A673 (cell line): Measurements from ENCODE around the gene KRTAP5-2. TPM values are rescaled to one million over a fixed set of nuclear protein-coding genes. Genes with fewer than 3 reads are reported as not detected.

Source experiments
- BruUV-seq: library from RNA; stranded (reverse); fragments of 400-500 nt; replicated peaks from 2 replicates; lab custom pipeline; 2021; lab: Mats Ljungman, UMichigan
- CTCF ChIA-PET: fragments of 300-600 bp; sonication (Branson Sonifier 250); formaldehyde crosslinking; loops from one replicate; lab custom pipeline; 2022; ENCODE audit warnings: antibody characterized with exemption; lab: Charles Lee
- POLR2A ChIA-PET: fragments of 300-600 bp; sonication (Branson Sonifier 250); formaldehyde crosslinking; loops from one replicate; lab custom pipeline; 2022; ENCODE audit warnings: antibody characterized with exemption; ENCODE audit not compliant: low non-redundant PET; lab: Charles Lee
- DNase-seq: peaks from one replicate; pipeline ENCODE4 v3.0.0-alpha.2; 2015; ENCODE audit warnings: low spot score
- H3K27ac ChIP-seq: fragments of 200-600 bp; sonication (generic); 2 replicates; pipeline ENCODE4 v1.5.1; 2016; ENCODE audit warnings: mixed run types, low read depth, mild to moderate bottlenecking, mixed read lengths, antibody characterized with exemption, low read length; ENCODE audit not compliant: poor library complexity, severe bottlenecking
- H3K27me3 ChIP-seq: fragments of 200-600 bp; sonication (generic); replicated peaks from 2 replicates; pipeline ENCODE4 v1.6.1; 2017; ENCODE audit warnings: mixed run types, low read depth, mild to moderate bottlenecking, mixed read lengths, antibody characterized with exemption, low read length; ENCODE audit not compliant: insufficient read depth, poor library complexity
- H3K36me3 ChIP-seq: fragments of 200-600 bp; sonication (generic); 2 replicates; pipeline ENCODE4 v1.6.1; 2016; ENCODE audit warnings: mixed run types, mild to moderate bottlenecking, mixed read lengths, antibody characterized with exemption, low read length; ENCODE audit not compliant: insufficient read depth, poor library complexity, severe bottlenecking
- H3K4me1 ChIP-seq: fragments of 200-600 bp; sonication (generic); 2 replicates; pipeline ENCODE4 v1.6.1; 2017; ENCODE audit warnings: mixed run types, mild to moderate bottlenecking, mixed read lengths, antibody characterized with exemption, low read length; ENCODE audit not compliant: insufficient read depth, poor library complexity, severe bottlenecking
- H3K4me3 ChIP-seq: fragments of 200-600 bp; sonication (generic); 2 replicates; pipeline ENCODE4 v1.5.1; 2016; ENCODE audit warnings: low read depth, mixed run types, mild to moderate bottlenecking, mixed read lengths, low read length; ENCODE audit not compliant: poor library complexity, severe bottlenecking
- H3K9me3 ChIP-seq: fragments of 200-600 bp; sonication (generic); 2 replicates; pipeline ENCODE4 v1.6.1; 2016; ENCODE audit warnings: mixed run types, low read depth, mild to moderate bottlenecking, mixed read lengths, antibody characterized with exemption, low read length; ENCODE audit not compliant: poor library complexity, severe bottlenecking
- CTCF ChIP-seq: fragments of 300-800, 200-600 bp; sonication (generic); conservative IDR thresholded peaks from 2 replicates; pipeline ENCODE4 v1.5.1; 2017; ENCODE audit warnings: low read depth, mild to moderate bottlenecking, antibody characterized with exemption, low read length, moderate library complexity, mixed read lengths
- EZH2 ChIP-seq: fragments of 200-600 bp; sonication (generic); IDR thresholded peaks from 2 replicates; pipeline ENCODE4 v1.6.1; 2017; ENCODE audit warnings: borderline replicate concordance, low read depth, mild to moderate bottlenecking, mixed read lengths, antibody characterized with exemption, low read length; ENCODE audit not compliant: poor library complexity, severe bottlenecking
- intact Hi-C: fragments of 100-400 bp; cut with micrococcal nuclease; formaldehyde crosslinking; loops from one replicate; pipeline ENCODE4 v1.10.0; 2022; ENCODE audit not compliant: unreplicated experiment
- total RNA-seq: library from RNA; stranded (reverse); gene quantifications from 2 replicates; pipeline ENCODE4 v1.2.3, GENCODE V29; 2021

The KRTAP5-2 gene
- total RNA-seq, 1 experiment from 2014 or later: not detected

- Histone ChIP-seq H3K9me3 (no peaks in the 10 kb centered on the region), H3K4me1 (no peaks in the 10 kb centered on the region), H3K27me3 (no peaks in the 10 kb centered on the region), H3K36me3 (no peaks in the 10 kb centered on the region), H3K27ac (no peak overlapping the region), H3K4me3 (no peak overlapping the region)
- ChIA-PET CTCF (interaction anchor here (1.2 kb wide), 1 partner anchor 12 kb away, joined by 4 read pairs; no protein-coding TSS in a partner anchor), POLR2A (no interaction called here)
- TF ChIP-seq EZH2 (no peak), CTCF (no peak)
- DNase-seq: no peak
- intact Hi-C loops: no loop called here
- no TSS peak for BruUV-seq
Observed at GRCh38 chr11:1558775-1559110, 39.4 kb downstream of the KRTAP5-2 start.

- ChIA-PET POLR2A (no interaction called here), CTCF (interaction anchor here (1.2 kb wide), 1 partner anchor 11 kb away, joined by 4 read pairs; no protein-coding TSS in a partner anchor)
- Histone ChIP-seq H3K27me3 (no peaks in the 10 kb centered on the region), H3K9me3 (no peaks in the 10 kb centered on the region), H3K4me1 (no peaks in the 10 kb centered on the region), H3K27ac (no peak overlapping the region), H3K36me3 (no peaks in the 10 kb centered on the region), H3K4me3 (no peak overlapping the region)
- TF ChIP-seq CTCF (no peak), EZH2 (no peak)
- no peak for DNase-seq
- BruUV-seq: no TSS peak
- intact Hi-C loops: no loop called here
Observed at GRCh38 chr11:1557904-1558774, 40.0 kb downstream of the KRTAP5-2 start.

GRCh38 chr11:1557051-1557884, 40.8 kb downstream of the KRTAP5-2 start:
- CTCF ChIA-PET: no interaction called here
- POLR2A ChIA-PET: no interaction called here
- intact Hi-C loops: no loop called here
- H3K27me3 ChIP-seq: no peaks in the 10 kb centered on the region
- DNase-seq: no peak
- TF ChIP-seq CTCF: no peak
- TF ChIP-seq EZH2: no peak
- BruUV-seq: no TSS peak
- no peaks in the 10 kb centered on the region for H3K4me1 ChIP-seq
- no peaks in the 10 kb centered on the region for H3K9me3 ChIP-seq
- no peaks in the 10 kb centered on the region for H3K36me3 ChIP-seq
- no peak overlapping the region for H3K4me3 ChIP-seq
- no peak overlapping the region for H3K27ac ChIP-seq
